GM12891 (cell line): ENCODE measurements around the gene RGS17.

Source experiments
- PAX5 ChIP-seq: IDR thresholded peaks from 2 replicates; pipeline ENCODE4 v1.6.1; 2011; ENCODE audit warnings: low read length, moderate library complexity, mild to moderate bottlenecking; ENCODE audit not compliant: insufficient read depth, severe bottlenecking
- POLR2A ChIP-seq: IDR thresholded peaks from 2 replicates; pipeline ENCODE4 v1.6.1; 2011; ENCODE audit warnings: low read depth, low read length, control low read depth
- POLR2AphosphoS5 ChIP-seq: IDR thresholded peaks from 2 replicates; pipeline ENCODE4 v1.6.1; 2011; ENCODE audit warnings: low read depth, low read length, control low read depth
- POU2F2 ChIP-seq: IDR thresholded peaks from 2 replicates; pipeline ENCODE4 v1.6.1; 2011; ENCODE audit warnings: low read depth, mild to moderate bottlenecking, control low read depth, low read length, moderate library complexity
- SPI1 ChIP-seq: IDR thresholded peaks from 2 replicates; pipeline ENCODE4 v1.6.1; 2011; ENCODE audit warnings: low read depth, low read length, control low read depth
- TAF1 ChIP-seq: IDR thresholded peaks from 2 replicates; pipeline ENCODE4 v1.6.1; 2011; ENCODE audit warnings: low read depth, low read length, control low read depth

GRCh38 chr6:153131037-153131981 is at the start of gene RGS17:
- no peak for TF ChIP-seq TAF1
- TF ChIP-seq POLR2A: no peak
- no peak for TF ChIP-seq POLR2AphosphoS5
- no peak for TF ChIP-seq SPI1
- no peak for TF ChIP-seq PAX5
- no peak for TF ChIP-seq POU2F2
